CD4-positive, alpha-beta T cell (primary cell): ENCODE results near the gene ABHD10. TPM values are rescaled to one million over a fixed set of nuclear protein-coding genes. Genes with fewer than 3 reads are reported as not detected.
A peak's percentile ranks its signal among the peaks of the same experiment; 100 is the strongest.

ENCODE experiments used
- ATAC-seq: fragments of 200-7000 bp; cut with Tn5 transposase; one replicate; pipeline ENCODE4 v1.10.0; 2022; ENCODE audit warnings: mild to moderate bottlenecking; ENCODE audit not compliant: poor library complexity
- CTCF ChIA-PET: fragments of 350-600 bp; sonication (Branson Sonifier 250); formaldehyde crosslinking; loops from one replicate; lab custom pipeline; 2021; ENCODE audit warnings: antibody characterized with exemption, inconsistent platforms; lab: Charles Lee
- POLR2A ChIA-PET: fragments of 350-600 bp; sonication (Branson Sonifier 250); formaldehyde crosslinking; loops from one replicate; lab custom pipeline; 2021; ENCODE audit warnings: antibody characterized with exemption, inconsistent platforms; lab: Charles Lee
- DNase-seq, 14 experiments: peaks; one replicate each; pipeline ENCODE4 v3.0.0-alpha.2; 2013 to 2020; ENCODE audit warnings: mixed read lengths in 2 of 14
- H3K27ac ChIP-seq, 2 donors: one replicate each; pipeline versions ENCODE4 v1.5.1 to v1.7.0; 2013; ENCODE audit warnings: low read length in 2 of 2, low read depth in 1 of 2, mild to moderate bottlenecking in 1 of 2
- H3K27me3 ChIP-seq, 2 experiments: 1 replicate in 1 of 2; 2 replicates in 1 of 2; pipeline versions ENCODE4 v1.6.1 to v1.7.0; 2013; ENCODE audit warnings: low read length in 2 of 2, control low read depth in 1 of 2, mild to moderate bottlenecking in 1 of 2, moderate library complexity in 1 of 2; ENCODE audit not compliant: insufficient read depth in 2 of 2, control insufficient read depth in 1 of 2
- H3K36me3 ChIP-seq: one replicate; pipeline ENCODE4 v1.6.1; 2013; ENCODE audit warnings: low read length, control low read depth; ENCODE audit not compliant: insufficient read depth
- H3K4me1 ChIP-seq: one replicate; pipeline ENCODE4 v1.6.1; 2013; ENCODE audit warnings: low read length, control low read depth; ENCODE audit not compliant: insufficient read depth
- H3K4me3 ChIP-seq: one replicate; pipeline ENCODE4 v1.5.1; 2013; ENCODE audit warnings: mild to moderate bottlenecking, low read length, moderate library complexity
- H3K9me3 ChIP-seq, 2 experiments: 1 replicate in 1 of 2; 2 replicates in 1 of 2; pipeline versions ENCODE4 v1.6.1 to v1.7.0; 2013; ENCODE audit warnings: low read length in 2 of 2, mild to moderate bottlenecking in 2 of 2, control low read depth in 1 of 2, moderate library complexity in 1 of 2; ENCODE audit not compliant: control insufficient read depth in 1 of 2, insufficient read depth in 1 of 2
- H3K27ac Mint-ChIP-seq: one replicate; pipeline ENCODE4 v1.8.0; 2020; ENCODE audit warnings: mixed read lengths
- H3K27me3 Mint-ChIP-seq: one replicate; pipeline ENCODE4 v1.8.0; 2021; ENCODE audit warnings: mixed read lengths
- H3K36me3 Mint-ChIP-seq: one replicate; pipeline ENCODE4 v1.8.0; 2021; ENCODE audit warnings: low read depth, mixed read lengths
- H3K4me1 Mint-ChIP-seq: one replicate; pipeline ENCODE4 v1.8.0; 2021; ENCODE audit warnings: low read depth, mixed read lengths
- H3K4me3 Mint-ChIP-seq: one replicate; pipeline ENCODE4 v1.8.0; 2020; ENCODE audit warnings: mild to moderate bottlenecking, mixed read lengths
- H3K9me3 Mint-ChIP-seq: one replicate; pipeline ENCODE4 v1.8.0; 2020; ENCODE audit warnings: mixed read lengths
- intact Hi-C, 2 experiments: fragments of 100-400 bp; cut with DNase I in 1 of 2; cut with micrococcal nuclease in 1 of 2; formaldehyde crosslinking; loops; one replicate each; pipeline versions ENCODE4 v1.15.1 to v1.9.0; 2023 to 2025; cut with DNase I, micrococcal nuclease
- total RNA-seq, 174 experiments: library from RNA in 2 of 174; stranded (reverse) in 2 of 174; gene quantifications; one replicate each; pipeline ENCODE4 v1.2.3 and lab custom pipeline; 2021 to 2026
- TF ChIP-seq, protein P1 (sequence below): fragments of 200-600 bp; IDR thresholded peaks from one replicate; pipeline ENCODE4 v1.8.0; 2022; ENCODE audit warnings: antibody characterized with exemption, mild to moderate bottlenecking

ABHD10 gene
- total RNA-seq, 2 experiments from 2014 or later, result 28.2 to 32.5 TPM

DNA sequence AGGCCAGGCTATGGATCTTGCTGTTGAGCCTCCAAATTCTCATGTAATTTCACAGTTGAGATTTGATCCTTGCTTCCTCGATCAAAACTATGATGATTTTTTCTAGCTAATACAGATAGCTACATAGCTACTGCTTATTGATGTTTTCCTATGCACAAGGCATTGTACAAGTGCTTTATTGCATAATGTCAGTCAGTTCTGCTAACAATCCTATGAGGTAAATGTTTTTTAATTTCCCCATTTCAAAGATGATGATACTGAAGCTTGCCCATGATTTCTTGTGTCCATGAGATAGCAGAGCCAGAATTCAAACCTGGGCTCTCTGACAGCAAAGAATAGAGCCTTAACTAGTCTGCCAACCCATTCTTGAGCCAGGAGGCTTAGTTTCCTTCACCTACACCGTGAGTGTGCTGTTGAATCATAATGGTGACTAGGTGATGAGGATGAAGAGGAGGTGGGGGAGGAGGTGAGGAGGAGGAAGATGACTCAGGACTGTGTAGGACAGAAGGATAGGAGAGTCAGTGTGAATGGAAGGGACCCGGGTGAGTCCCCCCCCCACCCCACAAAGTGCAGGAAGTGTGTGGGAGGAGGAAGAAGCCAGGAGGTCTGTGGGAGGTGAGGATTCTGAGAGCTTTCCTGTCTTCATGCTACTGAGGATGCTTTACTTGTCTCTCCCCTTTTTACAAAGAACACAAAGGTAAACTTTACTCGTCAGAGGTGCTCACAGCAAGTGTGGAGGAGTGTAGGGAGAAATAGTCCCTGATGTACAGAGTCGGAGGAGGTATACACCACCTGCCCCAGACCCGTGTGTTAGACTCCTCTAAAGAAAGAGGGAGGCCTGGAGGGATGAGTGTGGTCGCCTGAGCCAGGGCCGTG lies 23.5 kb downstream of the ABHD10 start:
- DNase-seq, result peak in 3 of 14 experiments; percentile 9 to 55 (median 23)
- peak; percentile 22 for ATAC-seq
- H3K4me3 ChIP-seq, result no peak overlapping the region
- Mint-ChIP-seq H3K27ac (peak overlapping the region; percentile 36), H3K9me3 (no peaks in the 10 kb centered on the region), H3K36me3 (no peaks in the 10 kb centered on the region), H3K27me3 (no peaks in the 10 kb centered on the region), H3K4me1 (peaks cover 48% of the 10 kb centered on the region), H3K4me3 (no peak overlapping the region)
- CTCF ChIA-PET, result interaction anchor here (1.6 to 3.4 kb wide), 3 partner anchors 11 to 70 kb away, joined by 4 to 16 read pairs (median 10); no protein-coding TSS in a partner anchor
- POLR2A ChIA-PET, result interaction anchor here (0.6 to 4.5 kb wide), 4 partner anchors 9 to 480 kb away, joined by 3 to 19 read pairs (median 4); partner anchors contain the start of gene ABHD10
- H3K36me3 ChIP-seq, result no peaks in the 10 kb centered on the region
- no peaks in the 10 kb centered on the region for H3K9me3 ChIP-seq
- peaks cover 29% of the 10 kb centered on the region for H3K4me1 ChIP-seq
- no peak overlapping the region for H3K27ac ChIP-seq
- TF ChIP-seq, protein P1, sequence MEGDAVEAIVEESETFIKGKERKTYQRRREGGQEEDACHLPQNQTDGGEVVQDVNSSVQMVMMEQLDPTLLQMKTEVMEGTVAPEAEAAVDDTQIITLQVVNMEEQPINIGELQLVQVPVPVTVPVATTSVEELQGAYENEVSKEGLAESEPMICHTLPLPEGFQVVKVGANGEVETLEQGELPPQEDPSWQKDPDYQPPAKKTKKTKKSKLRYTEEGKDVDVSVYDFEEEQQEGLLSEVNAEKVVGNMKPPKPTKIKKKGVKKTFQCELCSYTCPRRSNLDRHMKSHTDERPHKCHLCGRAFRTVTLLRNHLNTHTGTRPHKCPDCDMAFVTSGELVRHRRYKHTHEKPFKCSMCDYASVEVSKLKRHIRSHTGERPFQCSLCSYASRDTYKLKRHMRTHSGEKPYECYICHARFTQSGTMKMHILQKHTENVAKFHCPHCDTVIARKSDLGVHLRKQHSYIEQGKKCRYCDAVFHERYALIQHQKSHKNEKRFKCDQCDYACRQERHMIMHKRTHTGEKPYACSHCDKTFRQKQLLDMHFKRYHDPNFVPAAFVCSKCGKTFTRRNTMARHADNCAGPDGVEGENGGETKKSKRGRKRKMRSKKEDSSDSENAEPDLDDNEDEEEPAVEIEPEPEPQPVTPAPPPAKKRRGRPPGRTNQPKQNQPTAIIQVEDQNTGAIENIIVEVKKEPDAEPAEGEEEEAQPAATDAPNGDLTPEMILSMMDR, result no peak
- peaks cover 0 to 3% of the 10 kb centered on the region in 2 experiments for H3K27me3 ChIP-seq
- intact Hi-C loops, result no loop called here

DNA sequence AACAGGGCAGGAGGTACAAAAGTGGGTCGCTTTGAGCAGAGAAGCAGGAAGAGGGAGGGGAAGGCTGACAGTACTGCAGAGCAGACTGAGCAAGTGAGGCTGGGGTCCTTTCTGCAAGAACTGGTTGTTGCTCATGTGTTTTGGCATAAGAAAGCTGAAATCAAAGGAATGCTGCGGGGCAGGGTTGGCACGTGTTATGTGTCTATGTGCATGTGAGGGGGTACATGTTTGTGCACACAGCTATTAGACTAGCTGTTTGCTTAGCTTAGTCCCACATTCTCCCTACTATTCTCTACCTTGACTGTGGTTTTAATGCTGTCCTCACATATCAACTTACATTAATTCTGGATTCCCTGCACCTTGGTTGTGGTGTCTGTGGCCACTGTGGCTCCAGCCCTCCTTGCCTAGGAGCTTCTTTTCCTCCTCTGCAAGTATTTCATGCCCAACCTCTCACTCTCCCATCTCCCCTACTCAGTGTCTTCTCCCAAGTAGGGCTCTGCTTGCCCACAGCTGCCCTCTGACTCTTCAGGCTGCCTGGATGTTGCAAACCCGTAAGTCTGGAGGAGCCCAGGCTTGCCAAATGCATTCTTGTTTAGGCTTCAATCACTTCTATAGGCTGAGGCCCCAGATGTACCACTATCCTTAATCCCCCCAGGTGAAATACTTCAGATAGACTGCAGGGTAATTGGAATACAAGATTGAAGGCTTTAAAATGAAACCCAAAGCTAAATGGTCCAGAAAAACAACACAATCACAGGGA lies 24.7 kb downstream of the ABHD10 start:
- peaks cover 46% of the 10 kb centered on the region for H3K4me1 Mint-ChIP-seq
- intact Hi-C loops, result no loop called here
- no peaks in the 10 kb centered on the region for H3K27me3 Mint-ChIP-seq
- CTCF ChIA-PET, result interaction anchor here (1.6 to 3.4 kb wide), 2 partner anchors 10 to 69 kb away, joined by 4 to 16 read pairs; no protein-coding TSS in a partner anchor
- H3K4me3 ChIP-seq, result no peak overlapping the region
- H3K36me3 Mint-ChIP-seq, result no peaks in the 10 kb centered on the region
- TF ChIP-seq, protein P1, result no peak
- no peak for ATAC-seq
- H3K27ac ChIP-seq, result no peak overlapping the region
- H3K4me3 Mint-ChIP-seq, result no peak overlapping the region
- H3K36me3 ChIP-seq, result no peaks in the 10 kb centered on the region
- peaks cover 0 to 3% of the 10 kb centered on the region in 2 experiments for H3K27me3 ChIP-seq
- DNase-seq, result no peak
- H3K27ac Mint-ChIP-seq, result peak overlapping the region; percentile 36
- no peaks in the 10 kb centered on the region for H3K9me3 Mint-ChIP-seq
- POLR2A ChIA-PET, result interaction anchor here (0.5 to 4.5 kb wide), 4 partner anchors 9 to 827 kb away, joined by 3 to 19 read pairs (median 4); partner anchors contain the start of gene ABHD10
- H3K9me3 ChIP-seq, result no peaks in the 10 kb centered on the region
- H3K4me1 ChIP-seq, result peaks cover 27% of the 10 kb centered on the region

DNA sequence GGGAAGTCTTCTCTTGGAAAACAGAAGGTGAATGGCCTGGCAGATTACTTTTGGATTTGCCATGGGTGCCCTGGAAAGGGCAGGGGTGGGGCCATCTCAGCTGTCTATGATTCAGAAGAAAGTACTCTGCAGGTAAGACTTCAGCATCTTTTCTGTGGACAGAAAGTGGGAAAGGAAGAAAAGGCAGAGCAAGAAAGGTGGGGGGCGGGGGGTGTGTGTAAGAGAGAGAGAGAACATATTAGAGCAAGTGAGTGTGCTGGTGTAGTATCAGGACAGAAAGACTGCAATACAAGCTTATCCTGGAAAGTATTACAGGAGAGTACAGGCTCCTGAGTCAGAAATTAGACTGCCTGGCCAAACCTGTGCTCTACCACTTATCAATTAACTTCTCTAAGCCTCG lies 25.4 kb downstream of the ABHD10 start:
- Mint-ChIP-seq H3K36me3 (no peaks in the 10 kb centered on the region), H3K9me3 (no peaks in the 10 kb centered on the region), H3K27ac (no peak overlapping the region), H3K4me1 (peaks cover 39% of the 10 kb centered on the region), H3K4me3 (no peak overlapping the region), H3K27me3 (no peaks in the 10 kb centered on the region)
- DNase-seq, result no peak
- ChIA-PET CTCF (interaction anchor here (3.4 kb wide), 1 partner anchor 9 kb away, joined by 16 read pairs; no protein-coding TSS in a partner anchor), POLR2A (interaction anchor here (0.6 to 4.5 kb wide), 2 partner anchors 16 to 25 kb away, joined by 3 to 19 read pairs; partner anchors contain the start of gene ABHD10)
- Histone ChIP-seq H3K36me3 (no peaks in the 10 kb centered on the region), H3K27ac (no peak overlapping the region), H3K27me3 (peaks cover 0 to 2% of the 10 kb centered on the region in 2 experiments), H3K9me3 (no peaks in the 10 kb centered on the region), H3K4me1 (peaks cover 20% of the 10 kb centered on the region), H3K4me3 (no peak overlapping the region)
- no peak for ATAC-seq
- TF ChIP-seq, protein P1, result no peak
- intact Hi-C loops, result no loop called here
